GM12878 (cell line): ENCODE data around the gene ARID3A.

ENCODE experiments used
- ATF2 ChIP-seq: IDR thresholded peaks from 2 replicates; pipeline ENCODE4 v1.6.1; 2012; ENCODE audit warnings: low read length, inconsistent platforms
- CTCF ChIP-seq, 3 experiments: IDR thresholded peaks in 2 of 3; conservative IDR thresholded peaks in 1 of 3; 2 replicates each; pipeline ENCODE4 v1.5.1; 2011; ENCODE audit warnings: low read depth in 3 of 3, low read length in 3 of 3, mild to moderate bottlenecking in 3 of 3, control low read depth in 2 of 3, moderate library complexity in 2 of 3, inconsistent platforms in 1 of 3, mixed read lengths in 1 of 3; ENCODE audit not compliant: control insufficient read depth in 2 of 3, insufficient read depth in 1 of 3; ENCODE audit errors: extremely low read depth in 1 of 3
- EP300 ChIP-seq, 2 experiments: fragments of 150-350 bp in 1 of 2; IDR thresholded peaks; 2 replicates each; pipeline ENCODE4 v1.6.1; 2011 to 2012; ENCODE audit warnings: low read depth in 2 of 2, low read length in 2 of 2, borderline replicate concordance in 1 of 2, improper control_type of control experiment in 1 of 2, inconsistent platforms in 1 of 2; ENCODE audit not compliant: control insufficient read depth in 1 of 2
- EZH2 ChIP-seq: IDR thresholded peaks from 2 replicates; pipeline ENCODE4 v1.6.1; 2012; ENCODE audit warnings: low read depth, mild to moderate bottlenecking, control low read depth, inconsistent platforms, low read length, borderline replicate concordance; ENCODE audit not compliant: control insufficient read depth
- KAT2A ChIP-seq: conservative IDR thresholded peaks from 2 replicates; pipeline ENCODE4 v1.6.1; 2011; ENCODE audit warnings: low read depth, low read length; ENCODE audit not compliant: control insufficient read depth
- MYC ChIP-seq: IDR thresholded peaks from 2 replicates; pipeline ENCODE4 v1.6.1; 2011; ENCODE audit warnings: mild to moderate bottlenecking, low read length, moderate library complexity, inconsistent platforms; ENCODE audit not compliant: insufficient read depth, insufficient replicate concordance, insufficient read length, severe bottlenecking
- NBN ChIP-seq: fragments of 450-650 bp; IDR thresholded peaks from 2 replicates; pipeline ENCODE4 v1.6.1; 2016
- SMARCA5 ChIP-seq: fragments of 450-650 bp; IDR thresholded peaks from 2 replicates; pipeline ENCODE4 v1.6.1; 2017; ENCODE audit warnings: mild to moderate bottlenecking
- SP1 ChIP-seq: IDR thresholded peaks from one replicate; pipeline ENCODE4 v1.6.1; 2011; ENCODE audit warnings: low read depth, low read length
- SUZ12 ChIP-seq: fragments of 200-600 bp; sonication (generic); IDR thresholded peaks from one replicate; pipeline ENCODE4 v1.6.1; 2018; ENCODE audit warnings: antibody characterized with exemption, mild to moderate bottlenecking; ENCODE audit not compliant: unreplicated experiment
- TF ChIP-seq, protein P1 (sequence below): IDR thresholded peaks from 2 replicates; pipeline ENCODE4 v1.6.1; 2012; ENCODE audit warnings: mild to moderate bottlenecking, low read depth, low read length

- TF ChIP-seq KAT2A = no peak
- TF ChIP-seq NBN = no peak
- TF ChIP-seq SUZ12 = no peak
- no peak for TF ChIP-seq ATF2
- no peak for TF ChIP-seq EP300 (IDR thresholded peaks at IDR 0.05; ENCODE audit: borderline replicate concordance in 1 of 2, control insufficient read depth in 1 of 2, low read depth in 2 of 2, low read length in 2 of 2)
- no peak for TF ChIP-seq EZH2
- no peak for TF ChIP-seq CTCF (IDR thresholded peaks at IDR 0.05 in 2 of 3, conservative IDR thresholded peaks at IDR 0.05 in 1 of 3; ENCODE audit: control insufficient read depth in 2 of 3, extremely low read depth in 1 of 3, insufficient read depth in 1 of 3, low read depth in 3 of 3, low read length in 3 of 3)
- no peak for TF ChIP-seq SP1
- no peak for TF ChIP-seq MYC
- TF ChIP-seq, protein P1, sequence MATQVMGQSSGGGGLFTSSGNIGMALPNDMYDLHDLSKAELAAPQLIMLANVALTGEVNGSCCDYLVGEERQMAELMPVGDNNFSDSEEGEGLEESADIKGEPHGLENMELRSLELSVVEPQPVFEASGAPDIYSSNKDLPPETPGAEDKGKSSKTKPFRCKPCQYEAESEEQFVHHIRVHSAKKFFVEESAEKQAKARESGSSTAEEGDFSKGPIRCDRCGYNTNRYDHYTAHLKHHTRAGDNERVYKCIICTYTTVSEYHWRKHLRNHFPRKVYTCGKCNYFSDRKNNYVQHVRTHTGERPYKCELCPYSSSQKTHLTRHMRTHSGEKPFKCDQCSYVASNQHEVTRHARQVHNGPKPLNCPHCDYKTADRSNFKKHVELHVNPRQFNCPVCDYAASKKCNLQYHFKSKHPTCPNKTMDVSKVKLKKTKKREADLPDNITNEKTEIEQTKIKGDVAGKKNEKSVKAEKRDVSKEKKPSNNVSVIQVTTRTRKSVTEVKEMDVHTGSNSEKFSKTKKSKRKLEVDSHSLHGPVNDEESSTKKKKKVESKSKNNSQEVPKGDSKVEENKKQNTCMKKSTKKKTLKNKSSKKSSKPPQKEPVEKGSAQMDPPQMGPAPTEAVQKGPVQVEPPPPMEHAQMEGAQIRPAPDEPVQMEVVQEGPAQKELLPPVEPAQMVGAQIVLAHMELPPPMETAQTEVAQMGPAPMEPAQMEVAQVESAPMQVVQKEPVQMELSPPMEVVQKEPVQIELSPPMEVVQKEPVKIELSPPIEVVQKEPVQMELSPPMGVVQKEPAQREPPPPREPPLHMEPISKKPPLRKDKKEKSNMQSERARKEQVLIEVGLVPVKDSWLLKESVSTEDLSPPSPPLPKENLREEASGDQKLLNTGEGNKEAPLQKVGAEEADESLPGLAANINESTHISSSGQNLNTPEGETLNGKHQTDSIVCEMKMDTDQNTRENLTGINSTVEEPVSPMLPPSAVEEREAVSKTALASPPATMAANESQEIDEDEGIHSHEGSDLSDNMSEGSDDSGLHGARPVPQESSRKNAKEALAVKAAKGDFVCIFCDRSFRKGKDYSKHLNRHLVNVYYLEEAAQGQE = no peak
- no peak for TF ChIP-seq SMARCA5
Observed at GRCh38 chr19:1009981-1010538, 84.2 kb downstream of the ARID3A start.
